Spleen (tissue), 7 donors: Measurements from ENCODE around the gene TRERF1.
"Not testable (repeated sequence)": the region's sequence is repeated elsewhere in the genome, so short reads cannot be mapped to it uniquely, and the experiment has no call there.

Experiments used
- POLR2AphosphoS5 ChIP-seq, 3 donors: sonication (generic); formaldehyde crosslinking; IDR thresholded peaks; one replicate each; pipeline ENCODE4 v1.5.1; 2017; ENCODE audit warnings: antibody characterized with exemption in 3 of 3
- TF ChIP-seq, protein P1 (sequence below), 11 experiments: fragments of 200-600 bp in 7 of 11; fragments of 450-650 bp in 4 of 11; sonication (generic) in 4 of 11; IDR thresholded peaks in 8 of 11; conservative IDR thresholded peaks in 3 of 11; 1 replicate in 7 of 11; 2 replicates in 4 of 11; pipeline versions ENCODE4 v1.4.0 to v1.8.0; 2016 to 2021; ENCODE audit warnings: antibody characterized with exemption in 11 of 11, inconsistent platforms in 4 of 11, mild to moderate bottlenecking in 1 of 11
- donor health status: DM: no; HTN: no; CAD: no; lungs with moderate emphysema.
- donor health status: DM: no; HTN: no; CAD: no.
- donor health status: DM: no; HTN: no; CAD: no.

DNA sequence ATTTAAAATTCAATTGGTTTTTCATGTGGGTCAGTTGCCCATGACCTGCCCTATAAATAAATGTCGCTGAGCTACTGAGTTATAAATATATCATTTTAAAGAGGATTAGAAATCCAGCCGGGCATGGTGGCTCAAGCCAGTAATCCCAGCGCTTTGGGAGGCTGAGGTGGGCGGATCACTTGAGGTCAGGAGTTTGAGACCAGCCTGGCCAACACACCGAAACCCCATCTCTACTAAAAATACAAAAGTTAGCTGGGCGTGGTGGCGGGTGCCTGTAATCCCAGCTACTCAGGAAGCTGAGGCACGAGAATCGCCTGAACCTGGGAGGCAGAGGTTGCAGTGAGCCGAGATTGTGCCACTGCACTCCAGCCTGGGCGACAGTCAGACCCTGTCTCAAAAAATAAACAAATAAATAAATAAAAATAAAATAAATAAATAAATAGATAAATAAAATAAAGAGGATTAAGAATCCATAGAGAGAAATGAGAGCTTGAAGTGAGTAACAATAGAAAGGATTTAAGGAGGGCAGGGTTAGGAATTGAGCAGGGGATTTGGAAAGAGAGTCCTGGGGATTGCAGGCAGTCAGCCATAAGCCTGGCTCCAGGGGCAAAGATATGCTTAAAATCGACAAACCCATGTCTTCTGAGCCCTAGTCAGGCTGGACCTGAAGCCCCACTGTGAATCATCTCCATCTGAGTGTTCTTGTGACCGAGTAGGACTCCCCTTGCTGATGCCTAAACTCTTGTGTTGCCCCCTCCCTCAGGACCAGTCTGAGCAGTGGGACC lies 249.4 kb downstream of the TRERF1 start:
- TF ChIP-seq, protein P1, sequence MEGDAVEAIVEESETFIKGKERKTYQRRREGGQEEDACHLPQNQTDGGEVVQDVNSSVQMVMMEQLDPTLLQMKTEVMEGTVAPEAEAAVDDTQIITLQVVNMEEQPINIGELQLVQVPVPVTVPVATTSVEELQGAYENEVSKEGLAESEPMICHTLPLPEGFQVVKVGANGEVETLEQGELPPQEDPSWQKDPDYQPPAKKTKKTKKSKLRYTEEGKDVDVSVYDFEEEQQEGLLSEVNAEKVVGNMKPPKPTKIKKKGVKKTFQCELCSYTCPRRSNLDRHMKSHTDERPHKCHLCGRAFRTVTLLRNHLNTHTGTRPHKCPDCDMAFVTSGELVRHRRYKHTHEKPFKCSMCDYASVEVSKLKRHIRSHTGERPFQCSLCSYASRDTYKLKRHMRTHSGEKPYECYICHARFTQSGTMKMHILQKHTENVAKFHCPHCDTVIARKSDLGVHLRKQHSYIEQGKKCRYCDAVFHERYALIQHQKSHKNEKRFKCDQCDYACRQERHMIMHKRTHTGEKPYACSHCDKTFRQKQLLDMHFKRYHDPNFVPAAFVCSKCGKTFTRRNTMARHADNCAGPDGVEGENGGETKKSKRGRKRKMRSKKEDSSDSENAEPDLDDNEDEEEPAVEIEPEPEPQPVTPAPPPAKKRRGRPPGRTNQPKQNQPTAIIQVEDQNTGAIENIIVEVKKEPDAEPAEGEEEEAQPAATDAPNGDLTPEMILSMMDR (IDR thresholded peaks at IDR 0.05 in 8 of 11, conservative IDR thresholded peaks at IDR 0.05 in 3 of 11): not testable (repeated sequence)
- TF ChIP-seq POLR2AphosphoS5 (IDR thresholded peaks at IDR 0.05): not testable (repeated sequence)
